ENCODE results near the gene PARD3B.

DNA sequence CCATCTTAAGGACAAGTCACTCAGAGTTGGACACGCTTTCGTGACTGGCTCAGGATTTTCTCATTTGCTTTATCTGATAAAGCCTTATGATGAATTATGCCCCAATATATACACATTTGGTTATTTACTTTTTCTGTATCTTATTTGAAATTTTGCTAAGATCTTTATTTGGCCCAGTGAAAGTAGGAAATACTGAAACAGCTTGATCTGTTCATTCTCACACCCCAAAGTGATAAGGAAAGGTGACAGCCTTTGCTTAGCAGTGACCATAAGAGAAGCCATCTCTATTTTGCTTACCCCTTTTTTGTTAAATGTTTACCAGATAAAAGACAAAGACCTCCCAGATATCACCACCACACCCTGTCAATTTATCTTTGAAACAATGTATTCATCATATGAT is 428.3 kb downstream of the PARD3B start:
- TF ChIP-seq POLR2AphosphoS5 (IDR thresholded peaks at IDR 0.05; ENCODE audit: low read depth, low read length) (no peak), POLR2A (IDR thresholded peaks at IDR 0.05; ENCODE audit: low read depth, low read length) (no peak), TAF1 (IDR thresholded peaks at IDR 0.05; ENCODE audit: borderline replicate concordance, low read depth, low read length) (no peak)

Measured in GM12892 (cell line).